Right atrium auricular region (tissue), 2 donors: Measurements from ENCODE around the gene SMARCA4. TPM values are rescaled to one million over a fixed set of nuclear protein-coding genes. Genes with fewer than 3 reads are reported as not detected.
A peak's percentile ranks its signal among the peaks of the same experiment; 100 is the strongest.
"Not testable (repeated sequence)": the region's sequence is repeated elsewhere in the genome, so short reads cannot be mapped to it uniquely, and the experiment has no call there.

Experiments
- DNase-seq: peaks from one replicate; pipeline ENCODE4 v3.0.0-alpha.2; 2019; ENCODE audit warnings: low spot score
- H3K27ac ChIP-seq, 2 donors: fragments of 200-600 bp; sonication (generic); 1 replicate in 1 of 2; 2 replicates in 1 of 2; pipeline ENCODE4 v1.5.1; 2016 to 2019
- H3K27me3 ChIP-seq, 2 donors: fragments of 200-600 bp; sonication (generic); one replicate each; pipeline versions ENCODE4 v1.5.1 to v1.6.0; 2017 to 2019
- H3K36me3 ChIP-seq: fragments of 200-600 bp; sonication (generic); one replicate; pipeline ENCODE4 v1.5.1; 2016
- H3K4me1 ChIP-seq, 2 donors: fragments of 200-600 bp; sonication (generic); one replicate each; pipeline versions ENCODE4 v1.5.1 to v1.6.0; 2017 to 2019
- H3K4me3 ChIP-seq, 2 donors: fragments of 200-600 bp; sonication (generic); 1 replicate in 1 of 2; 2 replicates in 1 of 2; pipeline ENCODE4 v1.5.1; 2017 to 2019; ENCODE audit warnings: mild to moderate bottlenecking in 1 of 2, moderate library complexity in 1 of 2
- H3K9me3 ChIP-seq, 2 donors: fragments of 200-600 bp; sonication (generic); one replicate each; pipeline ENCODE4 v1.5.1; 2019
- CTCF ChIP-seq, 2 donors: fragments of 200-600 bp; sonication (generic); IDR thresholded peaks; one replicate each; pipeline ENCODE4 v1.5.1; 2019; ENCODE audit warnings: antibody characterized with exemption in 2 of 2
- total RNA-seq, 2 donors: library from RNA; depleted of rRNA; stranded (reverse); fragments of >200 nt; gene quantifications; one replicate each; pipeline ENCODE4 v1.1.0, GENCODE V29; 2016

The SMARCA4 gene
- total RNA-seq, 2 donors from 2014 or later: 29.9 to 41.7 TPM

GRCh38 chr19:10927730-10928562 lies 32.9 kb upstream of the SMARCA4 start:
- peaks cover 18% of the 10 kb centered on the region for H3K36me3 ChIP-seq
- no peak for DNase-seq

DNA sequence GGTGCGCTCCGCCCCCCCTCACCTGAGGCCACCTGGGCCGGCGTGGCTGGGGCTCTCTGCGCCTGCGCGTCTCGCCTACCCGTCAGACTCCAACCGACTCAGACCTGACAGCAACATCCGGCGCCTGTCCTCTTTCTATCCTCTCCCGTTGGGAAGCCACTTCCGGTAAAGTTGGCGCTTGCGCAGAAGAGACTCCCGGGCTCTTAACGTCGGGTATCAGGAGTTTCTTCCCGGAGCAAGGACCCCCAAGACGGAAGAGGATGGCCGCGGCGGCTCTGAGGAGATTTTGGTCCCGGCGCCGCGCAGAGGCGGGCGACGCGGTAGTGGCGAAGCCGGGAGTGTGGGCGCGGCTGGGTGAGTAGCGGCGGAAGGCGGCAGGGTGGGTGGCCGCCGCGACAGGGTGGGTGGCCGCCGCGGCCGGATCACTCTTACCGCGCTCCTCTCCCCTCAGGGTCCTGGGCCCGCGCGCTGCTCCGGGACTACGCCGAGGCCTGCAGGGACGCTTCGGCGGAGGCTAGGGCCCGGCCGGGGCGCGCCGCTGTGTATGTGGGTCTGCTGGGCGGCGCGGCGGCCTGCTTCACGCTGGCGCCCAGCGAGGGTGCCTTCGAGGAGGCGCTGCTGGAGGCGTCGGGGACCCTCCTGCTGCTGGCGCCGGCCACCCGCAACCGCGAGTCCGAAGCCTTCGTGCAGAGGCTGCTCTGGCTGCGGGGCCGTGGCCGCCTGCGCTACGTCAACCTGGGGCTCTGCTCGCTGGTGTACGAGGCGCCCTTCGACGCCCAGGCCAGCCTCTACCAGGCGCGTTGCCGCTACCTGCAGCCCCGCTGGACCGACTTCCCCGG lies 32.0 kb upstream of the SMARCA4 start, which contains the start of the genes TIMM29 and YIPF2:
Gene TIMM29, plus strand, starts transcription at position 249 of the 839 bp plus-strand sequence. Its CDS starts 12 bp downstream, at position 261.
Gene YIPF2, minus strand, starts transcription at position 77 of the 839 bp plus-strand sequence. CDS start 229 bp downstream, outside the sequence.
- H3K4me1 ChIP-seq: peaks cover 0 to 21% of the 10 kb centered on the region in 2 donors
- no peaks in the 10 kb centered on the region for H3K27me3 ChIP-seq
- H3K4me3 ChIP-seq: peak within 1 kb of the TSS; percentile 68 to 99
- peak; percentile 98 for DNase-seq
- H3K9me3 ChIP-seq: no peaks in the 10 kb centered on the region
- peaks cover 9% of the 10 kb centered on the region for H3K36me3 ChIP-seq
- TF ChIP-seq CTCF (IDR thresholded peaks at IDR 0.05): peak in 1 of 2 donors; percentile 4
- peak within 1 kb of the TSS; percentile 87 to 95 for H3K27ac ChIP-seq

More at GRCh38 chr19:10927730-10928562, 32.9 kb upstream of the SMARCA4 start:
- H3K27me3 ChIP-seq: no peaks in the 10 kb centered on the region
- H3K4me3 ChIP-seq: peak overlapping the region; percentile 68 to 99
- TF ChIP-seq CTCF (IDR thresholded peaks at IDR 0.05): no peak
- H3K9me3 ChIP-seq: no peaks in the 10 kb centered on the region
- H3K27ac ChIP-seq: peak overlapping the region; percentile 87 to 95
- H3K4me1 ChIP-seq: peaks cover 0 to 21% of the 10 kb centered on the region in 2 donors

DNA sequence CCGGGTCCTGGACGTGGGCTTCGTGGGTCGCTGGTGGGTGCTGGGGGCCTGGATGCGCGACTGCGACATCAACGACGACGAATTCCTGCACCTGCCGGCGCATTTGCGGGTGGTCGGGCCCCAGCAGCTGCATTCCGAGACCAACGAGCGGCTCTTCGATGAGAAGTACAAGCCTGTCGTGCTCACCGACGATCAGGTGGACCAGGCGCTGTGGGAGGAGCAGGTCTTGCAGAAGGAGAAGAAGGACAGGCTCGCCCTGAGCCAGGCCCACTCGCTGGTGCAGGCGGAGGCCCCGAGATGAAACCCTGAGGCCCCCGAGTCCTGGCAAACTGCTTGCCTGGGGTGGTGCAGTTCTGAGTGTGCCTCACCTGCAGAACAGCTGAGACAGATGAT lies 31.4 kb upstream of the SMARCA4 start:
- DNase-seq: no peak
- TF ChIP-seq CTCF (IDR thresholded peaks at IDR 0.05): no peak
- H3K4me3 ChIP-seq: peak overlapping the region; percentile 68 to 99
- peaks cover 0 to 21% of the 10 kb centered on the region in 2 donors for H3K4me1 ChIP-seq
- H3K9me3 ChIP-seq: no peaks in the 10 kb centered on the region
- H3K27ac ChIP-seq: peak overlapping the region in 1 of 2 donors; percentile 95
- no peaks in the 10 kb centered on the region for H3K27me3 ChIP-seq
- peaks cover 3% of the 10 kb centered on the region for H3K36me3 ChIP-seq

- peaks cover 0 to 6% of the 10 kb centered on the region in 2 donors for H3K4me1 ChIP-seq
- H3K36me3 ChIP-seq: no peaks in the 10 kb centered on the region
- H3K27ac ChIP-seq: no peak overlapping the region
- no peak for DNase-seq
- no peaks in the 10 kb centered on the region for H3K27me3 ChIP-seq
- no peaks in the 10 kb centered on the region for H3K9me3 ChIP-seq
- H3K4me3 ChIP-seq: no peak overlapping the region
- TF ChIP-seq CTCF (IDR thresholded peaks at IDR 0.05): no peak
Measured at GRCh38 chr19:10935371-10936059, 25.3 kb upstream of the SMARCA4 start.

GRCh38 chr19:10936661-10937084 lies 24.2 kb upstream of the SMARCA4 start:
- Histone ChIP-seq H3K4me1 (peaks cover 0 to 6% of the 10 kb centered on the region in 2 donors), H3K36me3 (no peaks in the 10 kb centered on the region), H3K27me3 (no peaks in the 10 kb centered on the region), H3K4me3 (no peak overlapping the region), H3K27ac (no peak overlapping the region), H3K9me3 (no peaks in the 10 kb centered on the region)
- TF ChIP-seq CTCF (IDR thresholded peaks at IDR 0.05): peak; percentile 52 to 69
- no peak for DNase-seq

DNA sequence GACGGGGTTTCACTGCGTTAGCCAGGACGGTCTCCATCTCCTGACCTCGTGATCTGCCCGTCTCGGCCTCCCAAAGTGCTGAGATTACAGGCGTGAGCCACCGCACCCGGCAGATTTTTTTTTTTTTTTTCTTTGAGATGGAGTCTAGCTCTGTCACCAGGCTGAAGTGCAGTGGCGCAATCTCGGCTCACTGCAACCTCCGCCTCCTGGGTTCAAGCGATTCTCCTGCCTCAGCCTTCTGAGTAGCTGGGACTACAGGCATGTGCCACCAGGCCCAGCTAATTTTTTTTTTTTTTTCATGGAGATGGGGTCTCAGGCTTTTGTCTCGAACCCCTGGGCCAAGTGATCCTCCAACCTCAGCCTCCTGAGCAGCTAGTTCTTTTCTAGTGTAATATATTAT lies 19.2 kb upstream of the SMARCA4 start:
- DNase-seq: not testable (repeated sequence)

DNA sequence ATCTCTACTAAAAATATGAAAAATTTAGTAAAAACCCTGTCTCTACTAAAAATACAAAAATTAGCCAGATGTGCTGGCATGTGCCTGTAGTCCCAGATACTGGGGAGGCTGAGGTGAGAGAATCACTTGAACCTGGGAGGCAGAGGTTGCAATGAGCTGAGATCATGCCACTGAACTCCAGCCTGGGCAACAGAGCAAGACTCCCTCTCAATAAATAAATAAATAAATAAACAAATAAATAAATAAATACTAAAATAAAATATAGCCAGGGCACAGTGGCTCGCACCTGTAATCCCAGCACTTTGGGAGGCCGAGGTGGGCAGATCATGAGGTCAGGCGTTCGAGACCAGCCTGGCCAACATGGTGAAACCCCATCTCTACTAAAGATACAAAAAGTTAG lies 17.4 kb upstream of the SMARCA4 start:
- H3K9me3 ChIP-seq, H3K27me3 ChIP-seq, H3K36me3 ChIP-seq, H3K27ac ChIP-seq, DNase-seq, H3K4me3 ChIP-seq, H3K4me1 ChIP-seq: not testable (repeated sequence)

More for the DNA sequence above, 19.2 kb upstream of the SMARCA4 start:
- H3K9me3 ChIP-seq, H3K36me3 ChIP-seq, H3K4me1 ChIP-seq, H3K27ac ChIP-seq, H3K27me3 ChIP-seq, H3K4me3 ChIP-seq: not testable (repeated sequence)
